K562 (cell line): ENCODE measurements around the gene CLIC1.

ENCODE experiments used
- ATF2 ChIP-seq: sonication (generic); formaldehyde crosslinking; IDR thresholded peaks from 2 replicates; pipeline ENCODE4 v1.8.1; 2022; ENCODE audit warnings: missing genetic modification reagents
- BMI1 ChIP-seq: fragments of 150-350 bp; IDR thresholded peaks from 2 replicates; pipeline ENCODE4 v1.6.1; 2014; ENCODE audit warnings: low read length
- CEBPB ChIP-seq: fragments of 450-650 bp; IDR thresholded peaks from 2 replicates; pipeline ENCODE4 v1.6.1; 2016; ENCODE audit warnings: missing genetic modification characterization, missing compliant biosample characterization
- CHD2 ChIP-seq: IDR thresholded peaks from 2 replicates; pipeline ENCODE4 v1.6.1; 2011; ENCODE audit warnings: low read depth, low read length
- DEAF1 ChIP-seq: fragments of 450-650 bp; formaldehyde crosslinking; IDR thresholded peaks from 2 replicates; pipeline ENCODE4 v1.4.0; 2020; ENCODE audit warnings: mild to moderate bottlenecking, moderate library complexity
- EGR1 ChIP-seq: fragments of 450-650 bp; conservative IDR thresholded peaks from 2 replicates; pipeline ENCODE4 v1.6.1; 2017; ENCODE audit warnings: mild to moderate bottlenecking
- GATAD2A ChIP-seq: fragments of 450-650 bp; IDR thresholded peaks from 2 replicates; pipeline ENCODE4 v1.6.1; 2017
- HCFC1 ChIP-seq: IDR thresholded peaks from 2 replicates; pipeline ENCODE4 v1.6.1; 2012; ENCODE audit warnings: low read depth, low read length, improper control_type of control experiment
- NFYB ChIP-seq: IDR thresholded peaks from 2 replicates; pipeline ENCODE4 v1.6.1; 2011; ENCODE audit warnings: mild to moderate bottlenecking, moderate library complexity; ENCODE audit not compliant: insufficient read length; ENCODE audit errors: extremely low read depth
- POLR2AphosphoS5 ChIP-seq: IDR thresholded peaks from 2 replicates; pipeline ENCODE4 v1.6.1; 2011; ENCODE audit warnings: mild to moderate bottlenecking, low read depth, low read length, moderate library complexity; ENCODE audit not compliant: control insufficient read depth, insufficient read depth
- RAD21 ChIP-seq, 2 experiments: fragments of 250-450 bp in 1 of 2; fragments of 450-650 bp in 1 of 2; sonication (Bioruptor Pico) in 1 of 2; formaldehyde crosslinking in 1 of 2; IDR thresholded peaks in 1 of 2; conservative IDR thresholded peaks in 1 of 2; 2 replicates each; pipeline versions ENCODE4 v1.4.0 to v1.8.0; 2020 to 2022; ENCODE audit warnings: mild to moderate bottlenecking in 2 of 2, moderate library complexity in 1 of 2
- SNAPC5 ChIP-seq: fragments of 250-450 bp; sonication (Bioruptor Pico); IDR thresholded peaks from 2 replicates; pipeline ENCODE4 v1.8.0; 2021; ENCODE audit warnings: moderate library complexity, mild to moderate bottlenecking, inconsistent platforms
- YY1 ChIP-seq, 3 experiments: IDR thresholded peaks; 2 replicates each; pipeline ENCODE4 v1.6.1; 2011; ENCODE audit warnings: low read length in 2 of 3, mild to moderate bottlenecking in 2 of 3, moderate library complexity in 2 of 3, borderline replicate concordance in 1 of 3, control low read depth in 1 of 3, low read depth in 1 of 3; ENCODE audit not compliant: insufficient read depth in 3 of 3, insufficient replicate concordance in 2 of 3, control insufficient read depth in 1 of 3, insufficient read length in 1 of 3; ENCODE audit errors: extremely low read depth in 1 of 3

GRCh38 chr6:31778193-31778592, 41.9 kb upstream of the CLIC1 start:
- TF ChIP-seq POLR2AphosphoS5: no peak
- TF ChIP-seq SNAPC5 (CRISPR knock-in tag): no peak
- no peak for TF ChIP-seq CHD2
- TF ChIP-seq BMI1: no peak
- TF ChIP-seq GATAD2A: no peak
- TF ChIP-seq CEBPB (tag): no peak
- no peak for TF ChIP-seq ATF2 (CRISPR knock-in tag)
- TF ChIP-seq NFYB: no peak
- TF ChIP-seq DEAF1: no peak
- TF ChIP-seq YY1 (IDR thresholded peaks at IDR 0.05; ENCODE audit: borderline replicate concordance in 1 of 3, control insufficient read depth in 1 of 3, extremely low read depth in 1 of 3, insufficient read depth in 3 of 3, insufficient read length in 1 of 3, insufficient replicate concordance in 2 of 3, low read depth in 1 of 3, low read length in 2 of 3): no peak
- no peak for TF ChIP-seq HCFC1
- no peak for TF ChIP-seq RAD21 (CRISPR knock-in tag; conservative IDR thresholded peaks at IDR 0.05 in 1 of 2, IDR thresholded peaks at IDR 0.05 in 1 of 2)
- no peak for TF ChIP-seq EGR1
